GM18505 (cell line): ENCODE measurements around the gene TIMP4.
A peak's percentile ranks its signal among the peaks of the same experiment; 100 is the strongest.

Experiments
- ATAC-seq: cut with Tn5 transposase; IDR thresholded peaks from one replicate; pipeline ENCODE4 v1.9.1; 2021; ENCODE audit not compliant: unreplicated experiment
- POLR2A ChIP-seq: IDR thresholded peaks from 4 replicates; pipeline ENCODE4 v1.6.1; 2011; ENCODE audit warnings: borderline replicate concordance; ENCODE audit not compliant: insufficient read depth, insufficient read length; ENCODE audit errors: extremely low read depth

Gene TIMP4

DNA sequence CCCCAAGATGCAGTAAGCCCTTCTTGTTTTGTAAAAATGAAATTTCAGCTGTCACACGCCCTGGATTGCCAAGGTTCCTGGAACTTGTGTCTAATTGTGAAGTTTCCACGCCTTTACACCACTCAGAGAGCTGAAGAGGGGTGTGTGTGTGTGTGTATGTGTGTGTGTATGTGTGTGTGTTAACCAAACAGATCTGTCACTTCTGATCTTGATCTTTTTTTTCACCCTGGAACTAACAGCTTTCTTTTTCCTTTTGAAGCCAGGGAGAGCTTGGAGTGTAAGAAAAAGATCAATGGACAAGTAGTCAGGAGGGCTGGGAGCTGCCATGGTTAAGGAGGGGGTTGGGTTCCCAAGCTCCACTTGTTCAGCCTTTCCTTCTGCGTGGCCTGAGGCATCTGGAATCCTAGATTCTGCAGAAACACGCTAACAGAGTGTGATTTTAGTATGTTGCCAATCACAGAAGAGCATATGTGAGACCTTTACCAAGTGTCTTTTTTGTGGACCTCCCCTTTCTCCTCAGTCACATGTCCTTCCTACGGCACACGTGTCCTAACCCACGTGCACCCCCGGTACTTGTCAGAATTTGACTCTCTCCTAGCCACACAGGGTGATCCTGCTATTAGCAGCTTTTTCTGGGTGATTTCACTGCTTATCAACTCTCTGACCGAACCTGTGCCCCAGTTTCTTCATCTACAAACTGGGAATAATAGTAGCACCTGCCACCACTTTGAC is 11.5 kb downstream of the TIMP4 start:
- TF ChIP-seq POLR2A: no peak
- ATAC-seq: no peak

DNA sequence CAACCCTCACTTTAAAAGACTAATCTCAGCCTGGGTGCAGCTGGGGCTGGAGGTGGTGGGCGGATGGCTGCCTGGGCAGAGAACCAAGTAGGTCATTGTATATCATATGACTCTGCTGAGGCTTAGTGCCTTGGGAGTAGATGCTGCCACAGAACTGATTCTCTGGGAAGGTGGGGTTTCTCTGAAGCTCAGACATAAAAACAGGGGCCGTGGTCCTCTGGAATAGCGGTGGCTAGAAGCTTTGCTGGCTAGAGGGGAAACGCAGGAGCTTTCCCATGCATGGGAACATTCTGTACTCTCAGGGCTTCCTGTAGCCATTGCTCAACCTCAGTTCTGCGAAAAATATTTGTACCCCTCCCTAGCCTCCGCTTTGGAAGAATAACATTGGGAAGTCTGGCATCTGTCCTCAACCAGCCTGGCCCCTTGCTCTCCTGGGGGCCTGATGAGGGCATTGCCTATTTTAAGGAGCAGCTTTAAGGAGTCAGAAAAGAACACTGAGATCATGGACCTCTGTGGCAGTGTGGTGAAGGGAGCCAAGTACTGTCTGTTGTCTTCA is 14.7 kb downstream of the TIMP4 start:
- TF ChIP-seq POLR2A: no peak
- ATAC-seq: no peak

DNA sequence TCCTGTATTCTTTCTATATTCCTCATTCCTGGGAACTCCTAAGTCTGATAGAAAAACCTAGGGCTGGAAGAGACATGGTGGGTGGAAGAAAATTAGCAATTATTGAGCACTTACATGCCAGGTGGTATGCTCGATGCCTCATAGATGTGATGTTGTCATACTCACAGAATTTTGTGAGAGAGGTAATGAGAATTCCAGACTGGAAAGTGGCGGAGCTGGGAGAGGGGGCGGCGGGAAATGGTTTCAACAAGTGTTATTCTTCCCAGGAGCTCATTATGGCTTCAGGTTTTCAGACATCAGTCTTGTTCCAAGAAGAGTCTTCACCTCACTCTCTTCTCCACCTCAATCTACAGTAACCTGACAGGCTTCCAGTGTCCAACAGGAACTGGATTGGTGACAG is 16.2 kb downstream of the TIMP4 start:
- TF ChIP-seq POLR2A: no peak
- ATAC-seq: no peak

DNA sequence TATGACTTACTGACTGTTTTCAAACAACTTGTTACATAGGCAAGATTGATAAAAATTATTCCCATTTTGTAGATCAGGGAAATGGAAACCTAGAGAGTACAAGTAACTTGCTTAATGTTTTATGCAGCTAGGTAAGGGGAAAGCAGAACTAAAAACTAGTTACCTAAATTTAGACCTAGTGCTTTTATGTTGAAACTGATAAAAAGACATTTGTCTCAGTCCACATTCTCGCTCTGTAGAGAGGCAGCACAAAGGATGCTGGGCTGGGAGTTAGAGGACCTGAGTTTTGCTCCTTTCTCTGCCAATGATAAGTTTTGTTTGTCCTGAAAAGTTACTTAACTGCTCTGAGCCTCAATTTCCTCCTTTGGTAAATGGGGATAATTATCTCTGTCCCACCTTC is 17.4 kb downstream of the TIMP4 start:
- TF ChIP-seq POLR2A: no peak
- ATAC-seq: no peak

DNA sequence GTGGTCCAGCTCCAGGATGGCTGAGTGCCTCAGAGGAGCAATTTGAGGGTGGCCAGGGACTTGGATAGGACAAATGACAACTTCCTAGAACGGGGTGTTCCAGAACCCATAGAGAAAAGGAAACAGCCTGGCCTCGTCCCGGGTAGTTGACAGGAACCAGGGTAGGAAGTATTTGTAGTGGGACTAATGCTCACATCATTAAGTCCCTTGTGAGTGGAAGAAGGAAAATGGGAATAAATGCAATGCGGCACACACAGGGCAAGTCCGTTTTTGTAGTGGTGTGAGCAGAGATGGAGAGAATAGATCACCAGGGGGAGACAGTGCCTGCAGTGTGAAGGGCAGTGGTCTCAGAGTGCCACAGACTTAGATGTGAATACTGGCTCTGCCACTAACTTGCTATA is 19.6 kb downstream of the TIMP4 start:
- no peak for ATAC-seq
- TF ChIP-seq POLR2A: no peak

DNA sequence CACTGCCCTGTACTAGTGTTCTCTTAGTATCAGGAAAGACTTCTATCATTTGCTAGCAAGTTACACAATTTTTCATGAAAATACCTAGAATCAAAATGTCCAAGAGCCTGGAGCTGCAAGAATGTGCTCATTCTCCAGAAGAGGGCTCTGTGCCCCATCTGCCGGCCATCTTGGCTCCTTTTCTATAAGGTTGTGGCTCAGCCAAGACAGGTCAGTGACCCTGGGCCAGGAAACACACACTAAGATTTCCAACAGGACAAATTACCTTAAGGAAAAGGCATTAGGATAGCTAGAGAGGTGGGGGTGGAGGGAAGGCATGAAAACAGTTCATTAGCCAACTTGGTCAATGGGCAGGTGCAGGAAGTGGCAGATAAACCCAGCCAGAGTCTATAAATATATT is 20.7 kb downstream of the TIMP4 start:
- TF ChIP-seq POLR2A: no peak
- ATAC-seq: no peak

DNA sequence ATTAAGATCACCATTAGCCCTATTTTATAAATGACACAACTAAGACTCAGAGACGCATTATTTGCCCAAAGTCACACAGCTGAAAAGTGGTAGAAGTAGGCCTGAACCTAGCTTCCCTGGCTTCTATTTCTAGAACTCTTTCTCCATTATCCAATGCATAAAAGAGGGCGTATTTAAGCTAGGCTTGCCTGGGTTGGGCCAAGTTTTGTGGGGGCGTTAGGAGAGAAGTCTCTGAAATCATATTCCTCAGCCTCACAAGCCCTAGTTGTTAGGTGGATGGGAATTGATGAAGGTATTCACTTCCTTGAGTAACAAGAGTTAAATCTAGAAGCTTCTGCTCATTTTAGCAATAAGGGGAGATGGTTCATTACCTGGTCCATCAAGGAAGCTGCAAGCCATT is 22.3 kb downstream of the TIMP4 start:
- no peak for TF ChIP-seq POLR2A

DNA sequence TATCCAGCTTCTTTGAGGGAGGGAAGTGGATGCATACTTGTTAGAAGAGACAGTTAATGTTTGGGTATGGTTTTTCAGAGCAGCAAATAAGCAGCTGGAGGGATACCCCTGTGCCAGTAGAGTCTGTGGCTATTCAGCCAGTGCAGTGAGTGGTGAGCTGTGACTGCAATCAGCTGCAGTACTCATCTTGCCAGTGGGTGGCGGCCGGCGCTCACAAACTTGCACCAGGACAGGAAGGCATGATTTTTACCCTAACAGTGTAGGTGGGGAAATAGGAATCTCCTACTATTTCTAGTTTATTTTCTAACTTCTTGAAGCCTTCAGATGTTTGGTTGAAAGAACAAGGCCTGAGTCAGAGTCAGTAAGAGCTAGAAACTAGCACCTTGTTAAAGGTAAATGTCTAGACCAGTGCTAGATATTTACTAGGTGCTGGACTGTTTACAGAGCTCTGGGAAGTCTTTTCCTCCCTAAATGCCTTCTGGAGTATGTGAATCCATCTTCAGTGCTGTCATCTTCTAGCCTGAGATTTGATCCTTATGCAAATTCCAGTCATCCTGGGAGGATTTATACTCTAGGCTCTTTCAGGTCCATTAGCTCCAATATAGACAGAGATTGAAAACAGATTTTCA is 23.6 kb downstream of the TIMP4 start:
- ATAC-seq: peak; percentile 77
- TF ChIP-seq POLR2A: no peak

More for the DNA sequence above, 22.3 kb downstream of the TIMP4 start:
- ATAC-seq: no peak

DNA sequence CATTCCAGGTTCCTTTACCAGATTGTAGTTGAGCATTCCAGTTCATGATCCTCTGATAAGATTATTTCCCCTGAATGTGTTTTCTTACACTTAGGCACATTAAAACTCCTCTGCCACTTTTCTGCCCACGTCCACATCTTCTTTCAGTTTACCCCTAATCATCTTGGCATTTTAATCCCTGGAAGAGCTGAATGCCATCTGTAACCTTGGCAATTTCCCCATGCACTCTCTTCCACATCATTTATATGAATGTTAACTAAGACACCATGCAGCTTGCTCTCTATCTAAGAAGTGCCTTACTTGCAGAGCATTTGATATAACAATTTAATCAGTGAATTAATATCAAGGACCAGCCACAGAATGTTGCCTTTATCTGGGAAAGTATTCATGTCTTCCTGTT is 25.8 kb downstream of the TIMP4 start:
- ATAC-seq: no peak
- TF ChIP-seq POLR2A: no peak

DNA sequence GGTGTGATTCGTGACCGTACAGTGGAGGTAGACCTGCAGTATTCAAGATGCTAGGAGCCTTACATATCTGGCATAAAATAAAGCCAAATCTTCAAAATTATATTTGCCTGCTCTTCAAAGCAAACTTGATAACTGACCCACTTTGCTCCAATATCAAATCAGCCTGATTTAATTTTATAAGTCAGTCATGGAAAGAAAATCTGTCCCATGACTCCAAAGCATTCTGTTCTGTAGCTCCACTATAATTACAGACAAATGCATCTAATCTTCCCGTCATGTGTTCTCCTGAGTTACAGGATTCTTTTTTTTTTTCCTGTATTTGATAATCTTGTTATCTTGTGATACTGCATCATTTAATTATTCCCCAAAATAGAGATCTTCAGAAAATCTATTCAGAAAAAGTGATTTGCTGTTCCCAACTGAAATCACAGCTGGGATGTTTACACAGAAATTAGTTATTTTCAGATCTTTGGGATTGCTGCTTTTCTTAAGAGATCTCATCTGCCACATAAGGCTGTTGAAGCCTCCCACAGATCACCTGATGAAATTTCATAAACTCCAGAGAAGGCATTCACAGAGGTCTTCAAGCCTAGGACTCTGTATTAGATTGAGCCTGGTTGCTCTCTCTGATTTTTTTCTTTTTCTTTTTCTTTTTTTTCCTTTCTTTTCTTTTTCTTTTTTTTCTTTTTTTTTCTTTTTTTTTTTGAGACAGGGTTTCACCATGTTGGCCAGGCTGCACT is 27.2 kb downstream of the TIMP4 start:
- no peak for ATAC-seq
- no peak for TF ChIP-seq POLR2A

DNA sequence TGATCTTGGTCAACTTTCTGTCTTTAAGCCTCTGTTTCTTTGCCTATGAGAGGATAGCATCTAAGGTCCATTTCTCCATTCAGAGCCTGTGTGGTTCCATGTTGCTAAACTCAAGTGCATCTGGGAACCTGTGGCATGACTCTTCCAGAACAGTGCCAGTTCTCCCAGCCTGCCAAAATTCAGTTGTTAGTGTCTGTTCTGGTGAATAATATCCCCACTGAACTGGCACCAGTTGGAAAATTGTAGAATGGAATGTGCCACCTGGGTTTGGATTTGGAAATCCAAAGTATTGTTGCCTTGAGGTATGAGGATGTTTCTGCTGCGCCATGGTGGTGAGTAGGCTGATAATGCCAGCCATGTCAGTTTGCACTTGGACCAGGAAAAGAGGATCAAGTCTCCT is 31.3 kb downstream of the TIMP4 start:
- TF ChIP-seq POLR2A: no peak
- ATAC-seq: no peak

DNA sequence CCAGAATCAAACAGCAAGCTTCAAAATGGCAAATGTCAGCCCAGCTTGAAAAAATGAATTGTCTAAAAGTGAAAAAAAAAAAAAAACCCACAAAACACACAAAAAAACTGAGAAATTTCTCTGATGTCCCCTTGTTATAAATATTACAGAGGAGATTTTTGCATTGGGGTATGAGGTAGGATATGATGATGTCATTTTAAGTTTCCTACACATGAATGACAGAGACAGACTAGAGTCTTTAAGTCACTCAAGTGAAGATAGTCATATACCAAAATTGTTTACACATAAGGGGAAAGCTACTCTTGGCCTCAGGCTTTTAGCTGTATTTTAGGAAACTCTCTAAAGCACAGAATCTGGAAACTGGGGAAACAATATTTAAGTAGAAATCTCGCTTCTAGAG is 32.9 kb downstream of the TIMP4 start:
- ATAC-seq: no peak
- no peak for TF ChIP-seq POLR2A

DNA sequence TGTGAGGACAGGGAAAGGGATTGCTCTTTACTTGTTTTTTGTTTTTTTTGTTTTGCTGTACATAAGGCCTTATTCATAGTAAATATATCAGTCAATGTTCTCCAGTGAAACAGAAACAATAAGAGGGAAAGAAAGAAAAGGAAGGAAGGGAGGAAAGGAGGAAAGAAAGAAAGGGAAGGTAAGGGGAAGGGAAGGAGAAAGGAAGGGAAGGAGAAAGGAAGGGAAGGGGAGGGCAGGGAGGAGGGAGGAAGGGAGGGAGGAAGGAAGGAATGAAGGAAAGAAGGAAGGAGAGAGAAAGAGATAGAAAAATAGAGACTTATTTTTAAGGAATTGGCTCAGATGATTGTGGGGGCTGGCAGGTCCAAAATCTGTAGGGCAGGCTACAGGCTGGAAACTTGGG is 37.2 kb downstream of the TIMP4 start:
- no peak for ATAC-seq
- TF ChIP-seq POLR2A: no peak
